ENCODE results near the gene TP53BP2. TPM values are rescaled to one million over a fixed set of nuclear protein-coding genes. Genes with fewer than 3 reads are reported as not detected.
"Not testable (repeated sequence)": the region's sequence is repeated elsewhere in the genome, so short reads cannot be mapped to it uniquely, and the experiment has no call there.

TP53BP2 gene
- total and polyA plus RNA-seq, 2 experiments from 2014 or later = 36.8 to 93.5 TPM

GRCh38 chr1:223741861-223742260, 103.9 kb downstream of the TP53BP2 start:
- Histone ChIP-seq H3K4me3 (no peak overlapping the region), H3K27me3 (no peaks in the 10 kb centered on the region), H3K4me1 (ENCODE audit: low read depth) (peaks cover 12% of the 10 kb centered on the region), H3K36me3 (peaks cover under 1% of the 10 kb centered on the region), H3K9me3 (ENCODE audit: low read depth) (no peaks in the 10 kb centered on the region), H3K27ac (no peak overlapping the region)
- TF ChIP-seq, protein P1, sequence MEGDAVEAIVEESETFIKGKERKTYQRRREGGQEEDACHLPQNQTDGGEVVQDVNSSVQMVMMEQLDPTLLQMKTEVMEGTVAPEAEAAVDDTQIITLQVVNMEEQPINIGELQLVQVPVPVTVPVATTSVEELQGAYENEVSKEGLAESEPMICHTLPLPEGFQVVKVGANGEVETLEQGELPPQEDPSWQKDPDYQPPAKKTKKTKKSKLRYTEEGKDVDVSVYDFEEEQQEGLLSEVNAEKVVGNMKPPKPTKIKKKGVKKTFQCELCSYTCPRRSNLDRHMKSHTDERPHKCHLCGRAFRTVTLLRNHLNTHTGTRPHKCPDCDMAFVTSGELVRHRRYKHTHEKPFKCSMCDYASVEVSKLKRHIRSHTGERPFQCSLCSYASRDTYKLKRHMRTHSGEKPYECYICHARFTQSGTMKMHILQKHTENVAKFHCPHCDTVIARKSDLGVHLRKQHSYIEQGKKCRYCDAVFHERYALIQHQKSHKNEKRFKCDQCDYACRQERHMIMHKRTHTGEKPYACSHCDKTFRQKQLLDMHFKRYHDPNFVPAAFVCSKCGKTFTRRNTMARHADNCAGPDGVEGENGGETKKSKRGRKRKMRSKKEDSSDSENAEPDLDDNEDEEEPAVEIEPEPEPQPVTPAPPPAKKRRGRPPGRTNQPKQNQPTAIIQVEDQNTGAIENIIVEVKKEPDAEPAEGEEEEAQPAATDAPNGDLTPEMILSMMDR (IDR thresholded peaks at IDR 0.05; ENCODE audit: low read depth, low read length) = no peak
- no peak for DNase-seq (ENCODE audit: low read depth in 1 of 2, low spot score in 1 of 2)

DNA sequence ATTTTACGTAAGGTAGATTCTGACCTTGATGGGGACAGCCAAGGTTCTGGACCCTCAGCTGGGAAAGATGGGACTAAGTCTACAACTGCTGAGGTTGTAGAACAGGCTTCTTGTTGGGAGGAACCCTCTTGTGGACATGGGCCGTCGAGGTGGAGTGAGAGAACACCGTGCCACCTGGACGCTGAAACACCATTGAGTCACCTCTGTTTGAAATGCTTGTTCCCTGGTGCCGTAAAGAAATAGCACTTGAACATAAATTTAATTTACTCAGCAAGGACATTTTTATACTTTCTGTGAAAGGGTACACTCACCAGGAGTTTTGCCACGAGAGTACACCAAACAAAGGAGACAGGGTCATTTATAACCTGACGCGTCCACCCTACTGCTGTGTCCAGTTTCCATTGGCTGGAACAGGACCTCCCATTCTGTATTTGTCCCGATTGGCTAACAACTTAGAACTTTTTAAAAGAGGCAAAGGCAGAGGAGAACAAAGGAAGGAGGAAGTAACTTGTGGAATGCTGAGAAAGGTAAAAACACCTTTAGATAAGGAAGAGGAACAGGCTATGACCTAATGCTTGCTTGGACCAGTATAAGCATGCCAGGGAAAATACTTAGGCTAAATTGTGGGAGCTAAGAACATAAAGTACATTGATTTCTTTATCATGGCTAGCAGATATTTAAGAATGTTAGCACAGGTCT, 105.6 kb downstream of the TP53BP2 start:
- DNase-seq (ENCODE audit: low read depth in 1 of 2, low spot score in 1 of 2); H3K27ac ChIP-seq; H3K4me3 ChIP-seq; H3K27me3 ChIP-seq; H3K9me3 ChIP-seq (ENCODE audit: low read depth); H3K36me3 ChIP-seq: not testable (repeated sequence)
- H3K4me1 ChIP-seq (ENCODE audit: low read depth) = peaks cover 12% of the 10 kb centered on the region

DNA sequence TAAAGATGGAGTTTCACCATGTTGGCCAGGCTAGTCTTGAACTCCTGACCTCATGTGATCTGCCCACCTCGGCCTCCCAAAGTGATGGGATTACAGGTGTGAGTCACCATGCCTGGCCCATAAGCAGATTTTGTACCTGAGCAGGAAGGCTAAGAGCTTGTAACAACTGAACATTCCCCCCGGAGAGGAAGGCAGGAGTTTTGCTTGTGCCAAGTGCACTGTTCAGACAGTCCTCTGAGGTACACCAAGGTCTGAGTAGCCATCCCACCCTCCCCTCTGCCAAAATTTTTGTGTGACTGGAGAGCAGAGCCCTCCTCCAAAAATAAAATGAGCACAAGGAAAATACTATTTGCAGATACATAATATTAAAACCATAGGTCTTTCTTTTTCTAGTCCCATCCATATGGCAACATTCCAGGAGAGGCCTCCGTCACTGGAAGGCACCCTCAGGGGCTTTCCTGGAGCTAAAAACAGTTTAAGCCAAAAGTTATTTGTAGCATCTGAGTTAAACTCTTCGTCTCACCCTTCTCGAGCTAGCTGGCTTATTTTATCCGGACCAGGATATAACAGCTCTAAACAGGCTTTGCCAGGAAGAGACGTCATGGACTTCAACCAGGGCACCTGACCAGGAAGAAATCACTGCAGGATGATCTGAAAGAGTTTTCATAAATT, 106.2 kb downstream of the TP53BP2 start:
- no peak overlapping the region for H3K27ac ChIP-seq
- no peaks in the 10 kb centered on the region for H3K9me3 ChIP-seq (ENCODE audit: low read depth)
- no peaks in the 10 kb centered on the region for H3K27me3 ChIP-seq
- no peak overlapping the region for H3K4me3 ChIP-seq
- TF ChIP-seq, protein P1 (IDR thresholded peaks at IDR 0.05; ENCODE audit: low read depth, low read length) = no peak
- DNase-seq (ENCODE audit: low read depth in 1 of 2, low spot score in 1 of 2) = no peak
- peaks cover 12% of the 10 kb centered on the region for H3K4me1 ChIP-seq (ENCODE audit: low read depth)
- H3K36me3 ChIP-seq = no peaks in the 10 kb centered on the region

GRCh38 chr1:223738465-223739365, 107.0 kb downstream of the TP53BP2 start:
- TF ChIP-seq, protein P1 (IDR thresholded peaks at IDR 0.05; ENCODE audit: low read depth, low read length) = no peak

GRCh38 chr1:223737342-223737741, 108.4 kb downstream of the TP53BP2 start:
- TF ChIP-seq, protein P1 (IDR thresholded peaks at IDR 0.05; ENCODE audit: low read depth, low read length) = no peak
- Histone ChIP-seq H3K27me3 (no peaks in the 10 kb centered on the region), H3K4me1 (ENCODE audit: low read depth) (peaks cover 12% of the 10 kb centered on the region), H3K36me3 (no peaks in the 10 kb centered on the region), H3K27ac (no peak overlapping the region), H3K9me3 (ENCODE audit: low read depth) (no peaks in the 10 kb centered on the region), H3K4me3 (no peak overlapping the region)
- no peak for DNase-seq (ENCODE audit: low read depth in 1 of 2, low spot score in 1 of 2)

More at GRCh38 chr1:223738465-223739365, 107.0 kb downstream of the TP53BP2 start:
- no peak overlapping the region for H3K4me3 ChIP-seq
- H3K9me3 ChIP-seq (ENCODE audit: low read depth) = no peaks in the 10 kb centered on the region
- no peak for DNase-seq (ENCODE audit: low read depth in 1 of 2, low spot score in 1 of 2)
- H3K27me3 ChIP-seq = no peaks in the 10 kb centered on the region
- H3K36me3 ChIP-seq = no peaks in the 10 kb centered on the region
- peak overlapping the region; percentile 20 for H3K27ac ChIP-seq
- peaks cover 12% of the 10 kb centered on the region for H3K4me1 ChIP-seq (ENCODE audit: low read depth)

- not testable (repeated sequence) for H3K36me3 ChIP-seq; H3K27ac ChIP-seq; H3K4me3 ChIP-seq; H3K27me3 ChIP-seq; DNase-seq (ENCODE audit: low read depth in 1 of 2, low spot score in 1 of 2); H3K9me3 ChIP-seq (ENCODE audit: low read depth)
- H3K4me1 ChIP-seq (ENCODE audit: low read depth) = peaks cover 12% of the 10 kb centered on the region
Measured at GRCh38 chr1:223736638-223737037, 109.1 kb downstream of the TP53BP2 start.

Data from cardiac muscle cell (in vitro differentiated cells and primary cell).